Measurements from ENCODE around the gene ORC5.
A peak's percentile ranks its signal among the peaks of the same experiment; 100 is the strongest.

The ORC5 gene

GRCh38 chr7:104207731-104208420 lies at the start of gene ORC5:
TSS of gene ORC5 (minus strand) at chr7:104208013. CDS start at chr7:104207904, 109 bp downstream.
- peak within 1 kb of the TSS; percentile 67 for H3K27ac ChIP-seq
- TF ChIP-seq CTCF (IDR thresholded peaks at IDR 0.05) (no peak), ZFX (IDR thresholded peaks at IDR 0.05; ENCODE audit: borderline replicate concordance) (no peak)

- H3K27ac ChIP-seq: no peak overlapping the region
- no peak for TF ChIP-seq CTCF (IDR thresholded peaks at IDR 0.05)
- TF ChIP-seq ZFX (IDR thresholded peaks at IDR 0.05; ENCODE audit: borderline replicate concordance): no peak
Observed at GRCh38 chr7:104255616-104256015, 47.8 kb upstream of the ORC5 start.

GRCh38 chr7:104255194-104255593 lies 47.4 kb upstream of the ORC5 start:
- H3K27ac ChIP-seq: no peak overlapping the region
- TF ChIP-seq ZFX (IDR thresholded peaks at IDR 0.05; ENCODE audit: borderline replicate concordance) (no peak), CTCF (IDR thresholded peaks at IDR 0.05) (no peak)

- no peak for TF ChIP-seq CTCF (IDR thresholded peaks at IDR 0.05)
- TF ChIP-seq ZFX (IDR thresholded peaks at IDR 0.05; ENCODE audit: borderline replicate concordance): no peak
- H3K27ac ChIP-seq: no peak overlapping the region
Observed at GRCh38 chr7:104254696-104255095, 46.9 kb upstream of the ORC5 start.

- H3K27ac ChIP-seq: no peak overlapping the region
- TF ChIP-seq ZFX (IDR thresholded peaks at IDR 0.05; ENCODE audit: borderline replicate concordance): no peak
- TF ChIP-seq CTCF (IDR thresholded peaks at IDR 0.05): peak; percentile 44
Observed at GRCh38 chr7:104252409-104253134, 44.8 kb upstream of the ORC5 start.

- H3K27ac ChIP-seq: no peak overlapping the region
- no peak for TF ChIP-seq CTCF (IDR thresholded peaks at IDR 0.05)
Observed at GRCh38 chr7:104242638-104243037, 34.8 kb upstream of the ORC5 start.

- TF ChIP-seq CTCF (IDR thresholded peaks at IDR 0.05) (no peak), ZFX (IDR thresholded peaks at IDR 0.05; ENCODE audit: borderline replicate concordance) (no peak)
Observed at GRCh38 chr7:104241538-104242209, 33.9 kb upstream of the ORC5 start.

More at GRCh38 chr7:104241538-104242209, 33.9 kb upstream of the ORC5 start:
- no peak overlapping the region for H3K27ac ChIP-seq

Data from 22Rv1 (cell line).